H1 (cell line): ENCODE measurements around the gene KPNA1. TPM values are rescaled to one million over a fixed set of nuclear protein-coding genes. Genes with fewer than 3 reads are reported as not detected.

Experiments
- CTCF ChIA-PET: fragments of 300-600 bp; sonication (Branson Sonifier 250); formaldehyde crosslinking; loops from one replicate; lab custom pipeline; 2021; ENCODE audit not compliant: partially characterized antibody; lab: Charles Lee
- POLR2A ChIA-PET: fragments of 300-600 bp; sonication (Branson Sonifier 250); formaldehyde crosslinking; loops from one replicate; lab custom pipeline; 2021; ENCODE audit warnings: inconsistent platforms; ENCODE audit not compliant: partially characterized antibody; lab: Charles Lee
- DNase-seq, 2 experiments: peaks; one replicate each; pipeline versions ENCODE4 v3.0.0 to v3.0.0-alpha.2; 2010 to 2022; ENCODE audit warnings: low spot score in 2 of 2, low read depth in 1 of 2, mixed read lengths in 1 of 2
- FAIRE-seq: peaks from 2 replicates; lab custom pipeline; 2011; peaks lifted over from hg19 to GRCh38; lab: Jason Lieb, UNC
- H2AFZ ChIP-seq: 2 replicates; pipeline ENCODE4 v1.8.1; 2012; ENCODE audit warnings: low read length, inconsistent platforms
- H2AK5ac ChIP-seq: 2 replicates; pipeline ENCODE4 v1.6.1; 2013; ENCODE audit warnings: low read depth, low read length
- H2BK120ac ChIP-seq: replicated peaks from 2 replicates; pipeline ENCODE3; 2013; ENCODE audit warnings: low read depth, low read length, inconsistent platforms
- H2BK12ac ChIP-seq: 2 replicates; pipeline ENCODE4 v1.6.1; 2013; ENCODE audit warnings: low read depth, low read length
- H2BK15ac ChIP-seq: 2 replicates; pipeline ENCODE4 v1.6.1; 2013; ENCODE audit warnings: low read length
- H2BK20ac ChIP-seq: 2 replicates; pipeline ENCODE4 v1.6.1; 2013; ENCODE audit warnings: low read length
- H2BK5ac ChIP-seq: 2 replicates; pipeline ENCODE4 v1.6.1; 2013; ENCODE audit warnings: low read depth, low read length
- H3K14ac ChIP-seq: 2 replicates; pipeline ENCODE4 v1.6.1; 2013; ENCODE audit warnings: inconsistent platforms; ENCODE audit not compliant: insufficient read length
- H3K18ac ChIP-seq: 2 replicates; pipeline ENCODE4 v1.6.1; 2013; ENCODE audit warnings: low read length; ENCODE audit errors: extremely low read depth
- H3K23ac ChIP-seq: 2 replicates; pipeline ENCODE4 v1.6.1; 2013; ENCODE audit warnings: inconsistent platforms; ENCODE audit not compliant: insufficient read length
- H3K23me2 ChIP-seq: 2 replicates; pipeline ENCODE4 v1.6.1; 2013; ENCODE audit warnings: low read depth, low read length
- H3K27ac ChIP-seq: 2 replicates; pipeline ENCODE4 v1.6.1; 2011; ENCODE audit warnings: low read depth, low read length, inconsistent platforms
- H3K27me3 ChIP-seq, 4 experiments: replicated peaks in 1 of 4; 1 replicate in 1 of 4; 2 replicates in 3 of 4; pipeline versions ENCODE4 v1.6.1 to v1.8.1; 2011 to 2013; ENCODE audit warnings: low read length in 3 of 4, mild to moderate bottlenecking in 3 of 4, inconsistent platforms in 2 of 4, mixed read lengths in 2 of 4, moderate library complexity in 1 of 4; ENCODE audit not compliant: control insufficient read depth in 3 of 4, insufficient read depth in 3 of 4; ENCODE audit errors: extremely low read depth in 1 of 4
- H3K36me3 ChIP-seq, 4 experiments: 2 replicates each; pipeline versions ENCODE4 v1.6.1 to v1.8.1; 2011 to 2013; ENCODE audit warnings: mild to moderate bottlenecking in 4 of 4, low read length in 3 of 4, moderate library complexity in 2 of 4, control low read depth in 1 of 4, inconsistent platforms in 1 of 4; ENCODE audit not compliant: insufficient read depth in 4 of 4, control insufficient read depth in 2 of 4
- H3K4ac ChIP-seq: replicated peaks from 2 replicates; pipeline ENCODE3; 2013; ENCODE audit warnings: low read length, low read depth, mixed read lengths, inconsistent platforms; ENCODE audit not compliant: insufficient read length
- H3K4me1 ChIP-seq, 4 experiments: replicated peaks in 1 of 4; 1 replicate in 1 of 4; 2 replicates in 3 of 4; pipeline versions ENCODE4 v1.6.1 to v1.8.1; 2011 to 2013; ENCODE audit warnings: low read length in 3 of 4, inconsistent platforms in 2 of 4, mixed read lengths in 1 of 4; ENCODE audit not compliant: insufficient read depth in 4 of 4, control insufficient read depth in 3 of 4
- H3K4me2 ChIP-seq, 2 experiments: 2 replicates each; pipeline versions ENCODE4 v1.6.1 to v1.8.1; 2011 to 2013; ENCODE audit warnings: low read depth in 2 of 2, low read length in 2 of 2, control low read depth in 1 of 2, inconsistent platforms in 1 of 2, mild to moderate bottlenecking in 1 of 2; ENCODE audit not compliant: insufficient read depth in 1 of 2
- H3K4me3 ChIP-seq, 4 experiments: fragments of 200-600, 300-600 bp in 1 of 4; sonication (generic), shearing (Covaris generic), sonication (Bioruptor Twin) in 1 of 4; 2 replicates each; pipeline versions ENCODE4 v1.5.1 to v1.8.1; 2011 to 2016; ENCODE audit warnings: low read length in 4 of 4, low read depth in 3 of 4, control low read depth in 2 of 4, inconsistent platforms in 2 of 4, mild to moderate bottlenecking in 2 of 4, mixed read lengths in 1 of 4, moderate library complexity in 1 of 4; ENCODE audit not compliant: insufficient read depth in 2 of 4; ENCODE audit errors: extremely low read depth in 1 of 4
- H3K56ac ChIP-seq: replicated peaks from 2 replicates; pipeline ENCODE3; 2013; ENCODE audit warnings: low read depth, mild to moderate bottlenecking, mixed read lengths, low read length, inconsistent platforms; ENCODE audit not compliant: insufficient read length
- H3K79me1 ChIP-seq: 2 replicates; pipeline ENCODE4 v1.6.1; 2013; ENCODE audit warnings: low read depth, low read length, control low read depth
- H3K79me2 ChIP-seq, 2 experiments: 2 replicates each; pipeline versions ENCODE4 v1.6.1 to v1.8.1; 2012 to 2013; ENCODE audit warnings: low read length in 2 of 2, mild to moderate bottlenecking in 2 of 2, inconsistent platforms in 1 of 2; ENCODE audit not compliant: insufficient read depth in 2 of 2, control insufficient read depth in 1 of 2
- H3K9ac ChIP-seq, 4 experiments: replicated peaks in 1 of 4; 1 replicate in 1 of 4; 2 replicates in 3 of 4; pipeline versions ENCODE4 v1.6.1 to v1.8.1; 2011 to 2013; ENCODE audit warnings: low read depth in 3 of 4, low read length in 3 of 4, control low read depth in 2 of 4, mild to moderate bottlenecking in 2 of 4, moderate library complexity in 2 of 4, inconsistent platforms in 1 of 4; ENCODE audit errors: extremely low read depth in 1 of 4
- H3K9me3 ChIP-seq, 2 experiments: 2 replicates each; pipeline versions ENCODE4 v1.6.1 to v1.8.1; 2012 to 2013; ENCODE audit warnings: mild to moderate bottlenecking in 2 of 2, moderate library complexity in 2 of 2, control low read depth in 1 of 2, inconsistent platforms in 1 of 2, low read depth in 1 of 2, low read length in 1 of 2, mixed read lengths in 1 of 2; ENCODE audit not compliant: insufficient read depth in 2 of 2
- H4K20me1 ChIP-seq, 2 experiments: replicated peaks in 1 of 2; 2 replicates each; pipeline versions ENCODE3 to v1.8.1; 2011 to 2013; ENCODE audit warnings: inconsistent platforms in 2 of 2, low read length in 2 of 2, mild to moderate bottlenecking in 1 of 2; ENCODE audit not compliant: insufficient read depth in 2 of 2, control insufficient read depth in 1 of 2
- H4K5ac ChIP-seq: 2 replicates; pipeline ENCODE4 v1.6.1; 2013; ENCODE audit warnings: low read length, low read depth, mixed read lengths, inconsistent platforms; ENCODE audit not compliant: insufficient read length
- H4K8ac ChIP-seq: 2 replicates; pipeline ENCODE4 v1.8.0; 2013; ENCODE audit warnings: mild to moderate bottlenecking, moderate library complexity, low read length, inconsistent platforms; ENCODE audit not compliant: insufficient read depth; ENCODE audit errors: extremely low read depth
- H4K91ac ChIP-seq: replicated peaks from 2 replicates; pipeline ENCODE3; 2013; ENCODE audit warnings: low read length, mixed read lengths, inconsistent platforms; ENCODE audit not compliant: insufficient read length
- ASH2L ChIP-seq: fragments of 200-600, 300-600 bp; sonication (generic); IDR thresholded peaks from one replicate; pipeline ENCODE4 v1.7.1; 2017; ENCODE audit warnings: low read length
- KDM5A ChIP-seq: fragments of 200-600 bp; IDR thresholded peaks from 2 replicates; pipeline ENCODE4 v1.7.1; 2012; ENCODE audit warnings: mild to moderate bottlenecking, low read length, inconsistent platforms, mixed read lengths
- SRF ChIP-seq: IDR thresholded peaks from 2 replicates; pipeline ENCODE4 v1.6.1; 2011; ENCODE audit warnings: mild to moderate bottlenecking, low read depth, low read length, moderate library complexity
- TBP ChIP-seq: IDR thresholded peaks from 2 replicates; pipeline ENCODE4 v1.6.1; 2011; ENCODE audit warnings: low read depth, low read length, improper control_type of control experiment
- WGBS, 2 experiments: shearing (Covaris generic) in 1 of 2; methylation state at CpG; one replicate each; pipeline versions ENCODE4 v1.1.6 to v1.1.7; 2013 to 2015; ENCODE audit warnings: low lambda C conversion rate in 2 of 2, mixed read lengths in 2 of 2, inconsistent platforms in 1 of 2, low coverage in 1 of 2, missing lambda C conversion rate in 1 of 2; ENCODE audit not compliant: insufficient replicate concordance in 2 of 2, insufficient coverage in 1 of 2, insufficient read length in 1 of 2; ENCODE audit errors: extremely low coverage in 1 of 2, missing lambda C conversion rate in 1 of 2; 5-methylcytosine and 5-hydroxymethylcytosine counted together
- polyA plus RNA-seq, 7 experiments: library from polyadenylated mRNA; depleted of rRNA in 3 of 7; stranded (reverse) in 5 of 7; unstranded in 2 of 7; fragments of >200 nt in 5 of 7; fragments of 200-250 nt in 2 of 7; gene quantifications; 1 replicate in 5 of 7; 2 replicates in 1 of 7; 4 replicates in 1 of 7; pipeline versions ENCODE4 v1.2.1 to v1.2.3, GENCODE V29; 2011 to 2013; ENCODE audit warnings: missing spikeins in 2 of 7, mixed read lengths in 2 of 7
- total RNA-seq: library from RNA; stranded (reverse); fragmentation: NEBNext Ultra II Directional; extraction: Animal tissue kit (Norgen Biotek cat#: 25700); gene quantifications from 2 replicates; pipeline ENCODE4 v1.2.1, GENCODE V29; 2021

Gene KPNA1
- total and polyA plus RNA-seq, 2 of the 8 experiments (the other 6 are each of a cell fraction or from before 2014, with no cell fraction given), result 14.8 to 63.0 TPM

DNA sequence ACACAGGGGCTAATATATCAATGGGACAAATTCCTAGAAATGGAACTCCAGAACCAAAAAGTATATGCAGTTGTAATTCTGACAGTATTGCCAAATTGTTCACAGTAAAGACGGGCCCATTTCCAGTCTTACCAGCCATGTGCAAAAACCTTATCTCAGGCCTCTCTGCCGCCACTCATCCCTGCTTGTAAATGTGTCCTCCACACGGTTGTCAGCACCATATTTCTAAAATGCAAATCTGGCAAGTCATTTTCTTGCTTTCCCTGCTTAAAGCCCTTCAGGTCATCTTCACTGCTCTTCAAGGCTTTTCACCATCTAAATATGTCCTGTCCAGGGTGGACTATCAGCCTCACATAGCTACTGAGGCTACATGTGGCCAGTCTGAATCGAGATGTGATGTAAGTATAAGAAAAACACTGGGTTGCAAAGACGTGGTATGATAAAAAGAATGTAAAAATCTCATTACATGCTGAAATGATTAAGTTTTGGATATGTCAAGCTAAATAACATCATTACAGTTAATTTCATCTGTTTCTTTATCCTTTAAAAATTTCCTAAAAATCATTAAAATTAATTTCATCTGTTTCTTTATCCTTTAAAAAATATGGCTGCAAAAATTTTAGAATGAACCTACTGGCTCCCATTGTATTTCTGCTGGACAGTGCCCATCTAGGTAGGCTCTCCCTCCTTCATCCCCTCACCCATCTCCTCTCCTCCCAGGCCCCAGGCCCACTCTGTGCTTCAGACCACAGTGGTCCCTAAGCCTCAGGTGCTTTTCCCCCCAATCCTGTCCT, 48.4 kb upstream of the KPNA1 start:
- Histone ChIP-seq H2AFZ (0 out of 2 replicates have a peak overlapping the region, but pooled peaks have one; percentile 6), H4K20me1 (no peaks in the 10 kb centered on the region), H3K4me3 (peak overlapping the region in 2 of 4 experiments; percentile 70 to 76; a peak in 3 of 8 replicates), H2BK15ac (no peak overlapping the region), H3K9ac (no peak overlapping the region), H3K79me1 (no peaks in the 10 kb centered on the region), H2BK5ac (no peak overlapping the region), H2BK12ac (0 out of 2 replicates have a peak overlapping the region, but pooled peaks have one; percentile 55), H2BK120ac (no peak overlapping the region), H2BK20ac (0 out of 2 replicates have a peak overlapping the region, but pooled peaks have one; percentile 10), H3K4me2 (peak overlapping the region; percentile 65 to 72), H4K5ac (no peak overlapping the region), H3K79me2 (no peaks in the 10 kb centered on the region), H4K91ac (no peak overlapping the region), H3K4ac (no peak overlapping the region), H3K14ac (no peak overlapping the region), H3K18ac (peak overlapping the region; percentile 76), H3K27ac (no peak overlapping the region), H3K23me2 (peaks cover 5% of the 10 kb centered on the region; the same call in 1 of the 2 replicates), H3K36me3 (no peaks in the 10 kb centered on the region; a peak in 2 of 8 replicates), H4K8ac (no peak overlapping the region; the same call in 1 of the 2 replicates), H3K27me3 (peaks cover 0 to 2% (median 0%) of the 10 kb centered on the region in 4 experiments; a peak in 2 of 7 replicates), H3K23ac (no peak overlapping the region), H3K56ac (no peak overlapping the region), H2AK5ac (no peak overlapping the region), H3K4me1 (peaks cover 4 to 5% (median 5%) of the 10 kb centered on the region in 4 experiments; a peak in 6 of 7 replicates), H3K9me3 (no peaks in the 10 kb centered on the region)
- TF ChIP-seq ASH2L, result no peak
- TF ChIP-seq SRF, result no peak
- TF ChIP-seq KDM5A, result no peak
- no peak for TF ChIP-seq TBP
- CTCF ChIA-PET, result interaction anchor here (0.5 to 9.0 kb wide), 2 partner anchors 36 to 115 kb away, joined by 3 to 62 read pairs; partner anchors contain the start of gene PARP14
- POLR2A ChIA-PET, result no interaction called here
- WGBS, 2 experiments, result 90% methylated on average over 5 of the region's 5 CpGs; no CpG with 5 or more reads in 1 of the 2 experiments
- no peak for DNase-seq
- no peak for FAIRE-seq
